ENCODE results near the gene DPM1. TPM values are rescaled to one million over a fixed set of nuclear protein-coding genes. Genes with fewer than 3 reads are reported as not detected.
A peak's percentile ranks its signal among the peaks of the same experiment; 100 is the strongest.

The DPM1 gene
- total RNA-seq, 2 donors from 2014 or later, result 43.0 to 57.4 TPM

GRCh38 chr20:50959543-50960126, 1.3 kb upstream of the DPM1 start:
- peaks cover 71% of the 10 kb centered on the region for H3K36me3 Mint-ChIP-seq (ENCODE audit: low read depth)
- H3K4me3 Mint-ChIP-seq, result peak overlapping the region; percentile 97
- H3K27me3 Mint-ChIP-seq, result no peaks in the 10 kb centered on the region
- H3K4me1 Mint-ChIP-seq, result peaks cover 14% of the 10 kb centered on the region
- H3K9me3 Mint-ChIP-seq, result no peaks in the 10 kb centered on the region
- no peak for ATAC-seq (replicated peaks)
- H3K27ac Mint-ChIP-seq, result peak overlapping the region; percentile 100

- peaks cover 79% of the 10 kb centered on the region for H3K36me3 Mint-ChIP-seq (ENCODE audit: low read depth)
- H3K27ac Mint-ChIP-seq, result peak within 1 kb of the TSS; percentile 100
- H3K27me3 Mint-ChIP-seq, result no peaks in the 10 kb centered on the region
- peak; percentile 85 for ATAC-seq (replicated peaks)
- H3K4me1 Mint-ChIP-seq, result peaks cover 14% of the 10 kb centered on the region
- peak within 1 kb of the TSS; percentile 97 for H3K4me3 Mint-ChIP-seq
- H3K9me3 Mint-ChIP-seq, result no peaks in the 10 kb centered on the region
Measured at GRCh38 chr20:50958615-50959542, 547 bp upstream of the DPM1 start, which contains the start of gene MOCS3. TSS of gene MOCS3 (plus strand) at chr20:50958818. CDS start at chr20:50958843, 25 bp downstream.

DNA sequence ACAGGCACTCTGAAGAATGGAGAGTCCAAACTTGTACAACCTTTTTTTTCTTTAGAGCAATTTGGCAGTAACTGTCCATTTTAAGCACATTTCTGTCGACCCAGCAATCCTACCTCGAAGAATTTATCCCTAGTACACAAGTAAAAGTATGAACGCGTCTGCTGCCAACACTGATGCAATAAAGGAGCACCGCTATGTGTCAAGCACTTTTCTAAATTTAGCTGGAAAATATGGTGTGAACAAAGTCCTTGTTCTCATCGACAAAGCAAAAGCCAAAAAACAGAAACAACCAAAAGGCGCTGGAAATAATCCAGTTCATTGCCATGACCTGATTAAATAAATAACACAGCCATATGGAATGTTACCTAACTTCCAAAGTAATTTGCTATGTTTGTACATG, 1.1 kb downstream of the DPM1 start:
- no peak for ATAC-seq (replicated peaks)
- no peaks in the 10 kb centered on the region for H3K27me3 Mint-ChIP-seq
- peak overlapping the region; percentile 100 for H3K27ac Mint-ChIP-seq
- peaks cover 94% of the 10 kb centered on the region for H3K36me3 Mint-ChIP-seq (ENCODE audit: low read depth)
- H3K9me3 Mint-ChIP-seq, result no peaks in the 10 kb centered on the region
- H3K4me1 Mint-ChIP-seq, result peaks cover 14% of the 10 kb centered on the region
- H3K4me3 Mint-ChIP-seq, result peak overlapping the region; percentile 97

- H3K27ac Mint-ChIP-seq, result no peak overlapping the region
- no peaks in the 10 kb centered on the region for H3K9me3 Mint-ChIP-seq
- H3K4me1 Mint-ChIP-seq, result peaks cover 14% of the 10 kb centered on the region
- no peaks in the 10 kb centered on the region for H3K27me3 Mint-ChIP-seq
- H3K36me3 Mint-ChIP-seq (ENCODE audit: low read depth), result peaks cover 97% of the 10 kb centered on the region
- no peak overlapping the region for H3K4me3 Mint-ChIP-seq
- ATAC-seq (replicated peaks), result no peak
Measured at GRCh38 chr20:50953821-50954220, 4.5 kb downstream of the DPM1 start.

GRCh38 chr20:50953196-50953595, 5.1 kb downstream of the DPM1 start:
- H3K9me3 Mint-ChIP-seq, result no peaks in the 10 kb centered on the region
- peaks cover 14% of the 10 kb centered on the region for H3K4me1 Mint-ChIP-seq
- H3K4me3 Mint-ChIP-seq, result no peak overlapping the region
- no peaks in the 10 kb centered on the region for H3K27me3 Mint-ChIP-seq
- peak overlapping the region; percentile 28 for H3K27ac Mint-ChIP-seq
- H3K36me3 Mint-ChIP-seq (ENCODE audit: low read depth), result peaks cover 97% of the 10 kb centered on the region
- peak; percentile 42 for ATAC-seq (replicated peaks)

GRCh38 chr20:50948132-50948785, 10.1 kb downstream of the DPM1 start:
- H3K27me3 Mint-ChIP-seq, result no peaks in the 10 kb centered on the region
- no peaks in the 10 kb centered on the region for H3K9me3 Mint-ChIP-seq
- no peak overlapping the region for H3K4me3 Mint-ChIP-seq
- peak overlapping the region; percentile 45 for H3K27ac Mint-ChIP-seq
- ATAC-seq (replicated peaks), result no peak
- peaks cover 100% of the 10 kb centered on the region for H3K36me3 Mint-ChIP-seq (ENCODE audit: low read depth)
- no peaks in the 10 kb centered on the region for H3K4me1 Mint-ChIP-seq

- H3K4me1 Mint-ChIP-seq, result no peaks in the 10 kb centered on the region
- H3K4me3 Mint-ChIP-seq, result no peak overlapping the region
- ATAC-seq (replicated peaks), result no peak
- H3K27ac Mint-ChIP-seq, result no peak overlapping the region
- H3K9me3 Mint-ChIP-seq, result no peaks in the 10 kb centered on the region
- H3K27me3 Mint-ChIP-seq, result no peaks in the 10 kb centered on the region
- peaks cover 97% of the 10 kb centered on the region for H3K36me3 Mint-ChIP-seq (ENCODE audit: low read depth)
Measured at GRCh38 chr20:50943069-50943468, 15.3 kb downstream of the DPM1 start.

DNA sequence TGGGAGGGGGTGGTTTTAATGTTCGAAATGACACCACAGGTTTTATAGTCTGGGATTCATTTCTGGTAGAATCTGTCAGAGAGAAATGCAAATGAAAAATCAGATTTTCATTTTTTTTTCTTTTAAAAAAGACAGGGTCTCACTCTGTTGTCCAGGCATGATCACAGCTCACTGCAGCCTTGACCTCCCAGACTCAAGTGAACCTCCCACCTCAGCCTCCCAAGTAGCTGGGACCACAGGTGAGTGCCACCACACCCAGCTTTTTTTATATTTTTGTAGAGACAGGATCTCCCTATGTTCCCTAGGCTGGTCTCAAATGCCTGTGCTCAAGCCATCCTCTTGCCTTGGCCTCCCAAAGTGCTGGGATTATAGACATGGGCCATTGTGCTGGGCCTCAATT, 24.7 kb downstream of the DPM1 start:
- Mint-ChIP-seq H3K4me1 (peaks cover 13% of the 10 kb centered on the region), H3K9me3 (no peaks in the 10 kb centered on the region), H3K27ac (no peak overlapping the region), H3K4me3 (no peak overlapping the region), H3K36me3 (ENCODE audit: low read depth) (peaks cover 93% of the 10 kb centered on the region), H3K27me3 (no peaks in the 10 kb centered on the region)
- ATAC-seq (replicated peaks), result no peak

DNA sequence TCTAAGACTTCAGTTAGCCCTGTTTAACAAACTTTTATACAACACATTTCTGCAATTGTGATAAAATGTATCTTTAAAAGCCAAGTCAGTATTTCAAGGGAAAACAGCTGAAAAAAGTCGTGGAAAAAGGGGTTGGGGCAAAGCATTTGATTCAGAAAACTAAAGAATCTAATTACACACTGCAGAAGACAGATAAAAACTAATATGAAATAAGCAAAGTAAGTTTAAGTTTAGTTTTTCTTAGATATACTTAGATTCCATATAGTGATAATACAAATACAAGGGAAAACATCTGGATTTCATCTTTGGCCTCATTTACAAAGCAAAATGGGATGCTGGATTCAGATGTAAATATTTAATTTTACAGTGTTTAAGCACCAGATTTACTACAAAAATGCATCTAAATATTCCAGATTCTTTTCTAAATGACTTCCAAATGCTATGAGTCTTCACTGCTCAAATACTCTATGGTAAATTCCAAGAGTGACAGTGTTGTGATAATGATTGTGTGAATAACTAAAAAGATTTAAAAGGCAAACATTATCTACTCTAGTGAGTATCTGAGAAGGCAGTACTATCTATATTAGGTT, 25.5 kb downstream of the DPM1 start:
- Mint-ChIP-seq H3K4me1 (peaks cover 17% of the 10 kb centered on the region), H3K27me3 (no peaks in the 10 kb centered on the region), H3K4me3 (peak overlapping the region; percentile 94), H3K9me3 (no peaks in the 10 kb centered on the region), H3K27ac (peak overlapping the region; percentile 91), H3K36me3 (ENCODE audit: low read depth) (peaks cover 93% of the 10 kb centered on the region)
- no peak for ATAC-seq (replicated peaks)

DNA sequence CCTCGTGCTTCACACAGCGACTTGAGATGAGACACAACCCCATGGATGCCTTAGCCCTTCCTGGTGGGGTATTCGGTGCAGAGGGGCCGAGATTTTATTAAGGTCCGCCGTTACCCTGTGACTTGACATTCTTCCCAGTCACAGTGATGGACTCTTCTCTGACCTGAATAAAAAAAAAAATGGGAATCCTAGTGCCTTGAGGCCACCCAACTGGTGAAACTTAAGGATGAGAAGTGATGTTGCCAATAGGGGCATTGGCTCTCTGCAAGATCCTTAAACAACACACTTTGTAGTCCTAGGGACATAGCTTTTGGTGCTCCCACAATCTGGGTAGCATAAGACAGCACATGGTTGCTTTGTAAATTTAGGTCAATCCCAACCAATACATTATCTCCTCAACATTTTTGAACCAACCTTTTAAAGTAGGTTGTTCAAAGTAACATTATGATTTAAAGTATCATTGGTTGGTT, 26.3 kb downstream of the DPM1 start:
- ATAC-seq (replicated peaks), result no peak
- no peaks in the 10 kb centered on the region for H3K9me3 Mint-ChIP-seq
- no peaks in the 10 kb centered on the region for H3K27me3 Mint-ChIP-seq
- H3K36me3 Mint-ChIP-seq (ENCODE audit: low read depth), result peaks cover 94% of the 10 kb centered on the region
- H3K4me1 Mint-ChIP-seq, result peaks cover 22% of the 10 kb centered on the region
- H3K4me3 Mint-ChIP-seq, result peak overlapping the region; percentile 94
- peak overlapping the region; percentile 91 for H3K27ac Mint-ChIP-seq

GRCh38 chr20:50931306-50932015, 26.9 kb downstream of the DPM1 start, which contains the start of gene ADNP:
TSS of gene ADNP (minus strand) at chr20:50931437. CDS start at chr20:50903996, 27,441 bp downstream.
- H3K36me3 Mint-ChIP-seq (ENCODE audit: low read depth), result peaks cover 94% of the 10 kb centered on the region
- no peaks in the 10 kb centered on the region for H3K9me3 Mint-ChIP-seq
- peak within 1 kb of the TSS; percentile 94 for H3K4me3 Mint-ChIP-seq
- peak; percentile 75 for ATAC-seq (replicated peaks)
- peaks cover 24% of the 10 kb centered on the region for H3K4me1 Mint-ChIP-seq
- H3K27me3 Mint-ChIP-seq, result no peaks in the 10 kb centered on the region
- peak within 1 kb of the TSS; percentile 97 for H3K27ac Mint-ChIP-seq

GRCh38 chr20:50930976-50931305, 27.4 kb downstream of the DPM1 start:
- H3K27ac Mint-ChIP-seq, result peak overlapping the region; percentile 91
- H3K27me3 Mint-ChIP-seq, result no peaks in the 10 kb centered on the region
- H3K36me3 Mint-ChIP-seq (ENCODE audit: low read depth), result peaks cover 94% of the 10 kb centered on the region
- H3K4me3 Mint-ChIP-seq, result peak overlapping the region; percentile 94
- H3K4me1 Mint-ChIP-seq, result peaks cover 24% of the 10 kb centered on the region
- no peaks in the 10 kb centered on the region for H3K9me3 Mint-ChIP-seq
- peak; percentile 31 for ATAC-seq (replicated peaks)

DNA sequence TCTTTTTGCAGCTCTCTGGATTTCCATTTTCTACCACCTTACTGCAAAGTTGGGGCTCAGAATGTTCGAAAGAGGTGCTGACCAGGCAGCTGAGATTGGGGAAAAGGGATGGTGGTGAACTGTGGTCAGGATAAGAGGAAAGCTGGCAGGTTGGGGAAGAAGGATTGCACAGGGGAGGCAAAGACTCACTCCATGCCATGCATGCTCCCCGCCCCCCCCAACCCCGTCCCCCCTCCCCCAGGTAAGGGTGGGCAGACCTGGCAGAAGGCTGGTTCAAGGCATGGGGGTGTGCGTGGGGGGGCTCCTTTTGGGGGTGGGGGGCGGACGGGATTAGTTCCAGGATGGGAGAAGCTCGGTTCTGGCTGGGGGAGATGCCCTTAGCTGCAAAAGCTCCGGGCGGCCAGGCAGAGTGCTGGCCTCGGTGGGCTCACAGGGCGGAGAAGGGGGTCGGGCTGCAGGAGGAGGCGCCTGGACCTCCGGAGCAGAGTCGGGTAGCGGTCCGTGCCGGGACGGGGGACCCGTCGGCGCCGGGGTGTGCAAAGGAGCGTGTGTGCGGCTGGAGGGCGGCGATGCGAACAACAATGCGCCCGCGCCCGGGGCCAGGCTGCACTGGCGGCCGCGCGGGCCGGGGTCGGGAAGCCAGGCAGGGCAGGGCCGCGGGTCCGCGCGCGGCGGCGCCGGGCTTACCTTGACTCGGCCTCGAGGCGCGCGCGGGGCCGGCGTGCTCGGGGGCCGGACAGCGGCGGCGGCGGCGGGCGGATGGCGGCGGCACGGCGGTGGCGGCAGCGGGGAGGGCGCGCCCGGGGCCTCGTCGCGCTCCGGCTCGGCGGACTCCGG, 28.0 kb downstream of the DPM1 start:
- peak overlapping the region; percentile 97 for H3K27ac Mint-ChIP-seq
- H3K9me3 Mint-ChIP-seq, result no peaks in the 10 kb centered on the region
- H3K4me3 Mint-ChIP-seq, result peak overlapping the region; percentile 94
- ATAC-seq (replicated peaks), result peak; percentile 5
- peaks cover 29% of the 10 kb centered on the region for H3K4me1 Mint-ChIP-seq
- H3K27me3 Mint-ChIP-seq, result no peaks in the 10 kb centered on the region
- peaks cover 94% of the 10 kb centered on the region for H3K36me3 Mint-ChIP-seq (ENCODE audit: low read depth)
